Fibroblast of the aortic adventitia (primary cell): ENCODE results near the gene CAMSAP2. TPM values are rescaled to one million over a fixed set of nuclear protein-coding genes. Genes with fewer than 3 reads are reported as not detected.

Source experiments
- DNase-seq: peaks from one replicate; pipeline ENCODE4 v3.0.0-alpha.2; 2010; ENCODE audit warnings: low read depth
- H3K4me3 ChIP-seq: 2 replicates; pipeline ENCODE4 v1.5.1; 2011; ENCODE audit warnings: low read depth, mild to moderate bottlenecking, control low read depth, low read length, moderate library complexity
- CTCF ChIP-seq: IDR thresholded peaks from 2 replicates; pipeline ENCODE4 v1.5.1; 2011; ENCODE audit warnings: mild to moderate bottlenecking, low read length, control low read depth, inconsistent platforms; ENCODE audit not compliant: insufficient read depth
- total RNA-seq: library from RNA; depleted of rRNA; stranded (reverse); fragments of >200 nt; gene quantifications from 2 replicates; pipeline ENCODE4 v1.2.3, GENCODE V29; 2012; ENCODE audit warnings: low replicate concordance

CAMSAP2 gene
- total RNA-seq, 1 donor: 57.5 TPM

GRCh38 chr1:200899451-200899915, 160.8 kb downstream of the CAMSAP2 start:
- no peak for TF ChIP-seq CTCF
- no peak overlapping the region for H3K4me3 ChIP-seq
- no peak for DNase-seq

GRCh38 chr1:200899954-200900867, 161.5 kb downstream of the CAMSAP2 start:
- no peak for DNase-seq
- H3K4me3 ChIP-seq: no peak overlapping the region
- TF ChIP-seq CTCF: no peak

- TF ChIP-seq CTCF: no peak
- no peak for DNase-seq
- H3K4me3 ChIP-seq: no peak overlapping the region
These were observed 162.2 kb downstream of the CAMSAP2 start for GRCh38 chr1:200900877-200901276.

GRCh38 chr1:200901350-200901749, 162.7 kb downstream of the CAMSAP2 start:
- H3K4me3 ChIP-seq: no peak overlapping the region
- DNase-seq: no peak
- TF ChIP-seq CTCF: no peak

GRCh38 chr1:200901796-200902444, 163.2 kb downstream of the CAMSAP2 start:
- no peak overlapping the region for H3K4me3 ChIP-seq
- no peak for DNase-seq
- no peak for TF ChIP-seq CTCF

- TF ChIP-seq CTCF: no peak
- DNase-seq: no peak
- H3K4me3 ChIP-seq: no peak overlapping the region
These were observed 165.1 kb downstream of the CAMSAP2 start for GRCh38 chr1:200903793-200904192.
